GM19099 (cell line): ENCODE data around the gene EPHX1.

Source experiments
- POLR2A ChIP-seq: IDR thresholded peaks from 3 replicates; pipeline ENCODE4 v1.6.1; 2011; ENCODE audit warnings: low read depth; ENCODE audit not compliant: insufficient read length; ENCODE audit errors: extremely low read depth

The EPHX1 gene

GRCh38 chr1:225809842-225810578, at the start of gene EPHX1:
EPHX1 (plus strand) TSS chr1:225810124; CDS start chr1:225828730, 18,606 bp downstream.
- peak; percentile 59 for TF ChIP-seq POLR2A

GRCh38 chr1:225760531-225760930, 49.4 kb upstream of the EPHX1 start:
- no peak for TF ChIP-seq POLR2A

DNA sequence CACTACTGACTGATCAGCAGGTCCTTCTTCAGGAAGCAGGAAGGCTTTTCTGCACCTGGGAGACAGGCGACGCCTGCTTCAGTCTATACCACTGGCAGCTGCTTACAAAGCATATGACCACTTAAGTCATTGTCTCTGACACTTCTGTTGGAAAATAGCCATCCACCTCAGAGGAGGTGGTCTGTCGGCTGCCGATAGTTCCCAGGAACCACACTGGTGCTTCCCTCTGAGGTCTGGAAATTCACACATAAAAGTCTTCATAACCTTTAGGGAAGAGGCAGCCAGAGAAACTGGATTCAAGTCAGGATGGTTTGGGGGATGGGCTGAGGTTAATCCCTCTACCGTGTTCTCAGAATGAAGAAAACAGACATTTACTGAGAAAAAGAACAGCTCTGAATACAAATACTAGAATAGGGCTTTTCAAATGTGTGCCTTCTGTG, 47.9 kb upstream of the EPHX1 start:
- no peak for TF ChIP-seq POLR2A

GRCh38 chr1:225762444-225762843, 47.5 kb upstream of the EPHX1 start:
- no peak for TF ChIP-seq POLR2A

GRCh38 chr1:225763716-225764548, 46.0 kb upstream of the EPHX1 start:
- no peak for TF ChIP-seq POLR2A

- TF ChIP-seq POLR2A = no peak
These were observed 43.8 kb upstream of the EPHX1 start for GRCh38 chr1:225765982-225766674.

- no peak for TF ChIP-seq POLR2A
These were observed 42.8 kb upstream of the EPHX1 start for GRCh38 chr1:225766967-225767633.

- no peak for TF ChIP-seq POLR2A
These were observed 42.0 kb upstream of the EPHX1 start for GRCh38 chr1:225767634-225768540.

DNA sequence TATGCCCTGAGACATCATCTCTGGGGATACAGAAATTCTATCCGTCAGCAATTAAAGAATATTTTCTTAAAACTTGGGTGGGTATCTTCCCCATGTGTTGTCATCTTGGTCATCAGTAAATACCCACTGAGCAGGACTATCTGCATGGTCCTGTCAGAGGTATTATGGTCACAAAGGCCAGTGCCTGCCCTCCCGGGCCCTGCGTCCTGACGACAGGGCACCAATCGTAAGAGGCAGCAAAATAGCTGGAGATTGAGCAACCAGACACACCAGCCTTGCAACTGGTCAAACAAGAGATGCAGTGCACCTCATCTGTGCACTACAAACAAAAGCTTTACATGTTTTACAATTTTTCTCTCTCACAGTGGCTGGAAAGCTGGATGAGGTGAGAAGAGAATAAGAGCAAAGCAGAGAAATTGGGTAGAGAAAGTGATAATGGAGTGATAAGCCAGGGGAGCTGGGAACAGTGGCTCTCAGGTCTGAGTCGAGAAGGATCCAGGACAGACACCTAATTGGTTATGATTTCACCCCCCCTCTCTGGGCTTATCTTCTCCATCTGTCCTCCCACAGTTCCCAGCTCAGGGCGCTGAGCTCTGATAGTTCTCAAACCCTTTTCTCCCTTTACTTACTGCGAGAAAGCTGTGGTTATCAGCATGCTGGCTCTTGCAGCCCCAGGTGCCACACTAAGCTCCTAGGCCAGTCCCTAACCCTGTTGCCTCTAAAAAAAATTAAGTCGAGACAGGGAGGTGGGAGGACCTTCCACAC, 41.1 kb upstream of the EPHX1 start:
- TF ChIP-seq POLR2A = no peak

- TF ChIP-seq POLR2A = no peak
These were observed 40.2 kb upstream of the EPHX1 start for GRCh38 chr1:225769687-225770086.

DNA sequence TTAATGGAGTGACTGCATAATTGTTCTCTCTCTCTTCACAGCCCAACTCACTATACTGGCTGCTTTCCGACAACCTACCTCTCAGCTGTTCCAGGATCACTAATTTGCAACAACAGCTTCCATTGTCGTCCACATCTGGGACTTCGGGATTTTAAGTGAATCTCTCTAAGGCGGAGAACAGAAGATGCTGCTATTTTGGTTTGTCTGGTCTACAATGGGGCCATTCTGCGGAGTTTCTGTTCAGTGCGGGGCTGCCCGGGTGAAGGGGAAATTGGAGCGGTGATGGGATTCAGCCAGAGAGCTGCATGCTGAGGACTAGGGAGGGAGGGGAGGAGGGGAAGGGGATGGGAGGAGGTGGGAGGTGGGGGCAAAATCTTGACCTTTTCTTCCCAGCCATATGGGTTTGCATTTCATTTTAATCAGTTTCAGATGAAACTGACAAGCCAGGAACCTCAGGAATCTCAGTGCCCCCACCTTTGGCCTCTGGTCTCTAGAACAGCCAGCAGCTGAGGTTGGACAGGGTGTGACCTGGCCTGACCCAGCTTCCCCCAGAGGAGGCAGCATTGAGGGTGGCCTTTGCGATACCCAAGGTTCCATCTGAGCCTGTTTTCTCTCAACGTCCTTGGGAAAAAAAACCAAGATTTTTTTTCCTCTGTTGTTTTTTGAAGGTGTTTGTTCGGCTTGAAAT, 39.2 kb upstream of the EPHX1 start:
- TF ChIP-seq POLR2A = no peak

- TF ChIP-seq POLR2A = no peak
These were observed 38.1 kb upstream of the EPHX1 start for GRCh38 chr1:225771661-225772322.
